ENCODE data around the gene BTBD9. TPM values are rescaled to one million over a fixed set of nuclear protein-coding genes. Genes with fewer than 3 reads are reported as not detected.

The BTBD9 gene
- total RNA-seq, 1 experiment from 2014 or later: 12.5 TPM

DNA sequence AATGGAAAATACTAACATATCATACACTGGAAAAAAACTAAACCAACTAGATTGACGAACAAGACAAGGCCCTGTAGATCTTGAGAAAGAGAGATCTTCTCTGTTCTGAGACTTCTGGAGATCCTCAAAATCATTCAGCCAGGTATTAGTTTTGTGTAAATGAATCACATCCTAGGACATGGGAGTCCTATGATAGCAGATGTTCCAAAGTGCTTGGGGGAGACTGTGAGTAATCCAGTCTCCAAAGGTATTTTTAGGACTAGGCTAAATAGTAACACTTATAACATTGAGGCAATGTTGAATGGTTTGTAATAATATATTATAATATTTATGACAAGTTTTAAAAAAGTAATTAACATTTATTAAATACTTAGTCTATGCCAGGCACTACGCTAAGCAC, 275.0 kb downstream of the BTBD9 start:
- no peaks in the 10 kb centered on the region for H3K9me3 Mint-ChIP-seq (ENCODE audit: unreplicated experiment)
- TF ChIP-seq, protein P1, sequence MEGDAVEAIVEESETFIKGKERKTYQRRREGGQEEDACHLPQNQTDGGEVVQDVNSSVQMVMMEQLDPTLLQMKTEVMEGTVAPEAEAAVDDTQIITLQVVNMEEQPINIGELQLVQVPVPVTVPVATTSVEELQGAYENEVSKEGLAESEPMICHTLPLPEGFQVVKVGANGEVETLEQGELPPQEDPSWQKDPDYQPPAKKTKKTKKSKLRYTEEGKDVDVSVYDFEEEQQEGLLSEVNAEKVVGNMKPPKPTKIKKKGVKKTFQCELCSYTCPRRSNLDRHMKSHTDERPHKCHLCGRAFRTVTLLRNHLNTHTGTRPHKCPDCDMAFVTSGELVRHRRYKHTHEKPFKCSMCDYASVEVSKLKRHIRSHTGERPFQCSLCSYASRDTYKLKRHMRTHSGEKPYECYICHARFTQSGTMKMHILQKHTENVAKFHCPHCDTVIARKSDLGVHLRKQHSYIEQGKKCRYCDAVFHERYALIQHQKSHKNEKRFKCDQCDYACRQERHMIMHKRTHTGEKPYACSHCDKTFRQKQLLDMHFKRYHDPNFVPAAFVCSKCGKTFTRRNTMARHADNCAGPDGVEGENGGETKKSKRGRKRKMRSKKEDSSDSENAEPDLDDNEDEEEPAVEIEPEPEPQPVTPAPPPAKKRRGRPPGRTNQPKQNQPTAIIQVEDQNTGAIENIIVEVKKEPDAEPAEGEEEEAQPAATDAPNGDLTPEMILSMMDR (IDR thresholded peaks at IDR 0.05; ENCODE audit: unreplicated experiment): no peak
- H3K4me1 Mint-ChIP-seq (ENCODE audit: insufficient read depth, unreplicated experiment): no peaks in the 10 kb centered on the region
- no peaks in the 10 kb centered on the region for H3K36me3 Mint-ChIP-seq (ENCODE audit: insufficient read depth, unreplicated experiment)
- BruUV-seq (replicated peaks): no TSS peak
- DNase-seq (ENCODE audit: unreplicated experiment): no peak
- intact Hi-C loops (cut with micrococcal nuclease): no loop called here
- ChIA-PET POLR2A (interaction anchor here (0.7 kb wide), 1 partner anchor 14 kb away, joined by 3 read pairs; no protein-coding TSS in a partner anchor), CTCF (no interaction called here)
- no peak overlapping the region for H3K4me3 Mint-ChIP-seq (ENCODE audit: unreplicated experiment)
- H3K27ac Mint-ChIP-seq (ENCODE audit: low read depth, unreplicated experiment): no peak overlapping the region
- H3K27me3 Mint-ChIP-seq (ENCODE audit: insufficient read depth, unreplicated experiment): no peaks in the 10 kb centered on the region

DNA sequence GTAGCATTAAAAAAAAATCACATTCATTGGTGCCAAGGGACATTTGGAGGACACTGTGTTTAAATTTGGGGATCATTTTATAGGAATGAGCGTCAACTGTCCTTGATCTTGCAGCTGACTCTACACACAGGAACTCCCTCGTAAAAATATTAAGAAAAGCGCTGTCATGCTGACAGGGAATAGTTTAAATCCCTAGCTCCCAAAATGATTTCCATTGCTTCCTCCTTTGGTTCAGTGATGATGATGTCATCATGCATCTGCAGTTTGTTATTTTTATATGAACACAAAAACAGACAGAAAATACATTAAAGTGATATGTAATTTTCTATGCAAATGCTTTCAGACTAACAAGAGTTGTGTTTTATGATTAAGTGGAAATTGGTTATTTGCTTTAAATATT, 275.6 kb downstream of the BTBD9 start:
- TF ChIP-seq, protein P1 (IDR thresholded peaks at IDR 0.05; ENCODE audit: unreplicated experiment): no peak
- POLR2A ChIA-PET: no interaction called here
- CTCF ChIA-PET: interaction anchor here (0.6 kb wide), 1 partner anchor 17 kb away, joined by 3 read pairs; no protein-coding TSS in a partner anchor
- intact Hi-C loops (cut with micrococcal nuclease): no loop called here
- no TSS peak for BruUV-seq (replicated peaks)
- no peaks in the 10 kb centered on the region for H3K36me3 Mint-ChIP-seq (ENCODE audit: insufficient read depth, unreplicated experiment)
- no peaks in the 10 kb centered on the region for H3K4me1 Mint-ChIP-seq (ENCODE audit: insufficient read depth, unreplicated experiment)
- H3K9me3 Mint-ChIP-seq (ENCODE audit: unreplicated experiment): no peaks in the 10 kb centered on the region
- H3K4me3 Mint-ChIP-seq (ENCODE audit: unreplicated experiment): no peak overlapping the region
- H3K27me3 Mint-ChIP-seq (ENCODE audit: insufficient read depth, unreplicated experiment): no peaks in the 10 kb centered on the region
- no peak for DNase-seq (ENCODE audit: unreplicated experiment)
- no peak overlapping the region for H3K27ac Mint-ChIP-seq (ENCODE audit: low read depth, unreplicated experiment)

DNA sequence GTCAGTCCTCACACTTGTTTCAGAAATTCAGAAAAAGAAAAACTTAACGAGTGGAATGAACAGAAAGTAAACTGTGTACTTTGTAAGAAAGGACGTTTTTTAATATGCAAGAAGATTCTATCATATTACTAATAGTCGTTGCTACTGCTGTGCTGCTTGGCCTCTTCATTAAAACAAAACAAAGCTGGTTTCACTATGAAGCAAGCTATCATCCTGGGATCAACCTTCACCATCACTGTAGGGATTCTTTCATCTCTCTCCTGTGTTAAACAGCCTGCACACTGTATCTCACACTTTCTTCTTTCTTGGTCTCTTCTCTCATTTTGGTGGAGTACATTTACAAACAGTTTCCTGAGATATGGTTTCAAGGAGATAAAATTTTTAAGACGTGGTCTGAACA, 284.2 kb downstream of the BTBD9 start:
- intact Hi-C loops (cut with micrococcal nuclease): no loop called here
- no peaks in the 10 kb centered on the region for H3K4me1 Mint-ChIP-seq (ENCODE audit: insufficient read depth, unreplicated experiment)
- no peak for DNase-seq (ENCODE audit: unreplicated experiment)
- no TSS peak for BruUV-seq (replicated peaks)
- ChIA-PET POLR2A (no interaction called here), CTCF (no interaction called here)
- H3K27me3 Mint-ChIP-seq (ENCODE audit: insufficient read depth, unreplicated experiment): no peaks in the 10 kb centered on the region
- H3K9me3 Mint-ChIP-seq (ENCODE audit: unreplicated experiment): no peaks in the 10 kb centered on the region
- TF ChIP-seq, protein P1 (IDR thresholded peaks at IDR 0.05; ENCODE audit: unreplicated experiment): no peak
- H3K4me3 Mint-ChIP-seq (ENCODE audit: unreplicated experiment): no peak overlapping the region
- no peak overlapping the region for H3K27ac Mint-ChIP-seq (ENCODE audit: low read depth, unreplicated experiment)
- H3K36me3 Mint-ChIP-seq (ENCODE audit: insufficient read depth, unreplicated experiment): no peaks in the 10 kb centered on the region

DNA sequence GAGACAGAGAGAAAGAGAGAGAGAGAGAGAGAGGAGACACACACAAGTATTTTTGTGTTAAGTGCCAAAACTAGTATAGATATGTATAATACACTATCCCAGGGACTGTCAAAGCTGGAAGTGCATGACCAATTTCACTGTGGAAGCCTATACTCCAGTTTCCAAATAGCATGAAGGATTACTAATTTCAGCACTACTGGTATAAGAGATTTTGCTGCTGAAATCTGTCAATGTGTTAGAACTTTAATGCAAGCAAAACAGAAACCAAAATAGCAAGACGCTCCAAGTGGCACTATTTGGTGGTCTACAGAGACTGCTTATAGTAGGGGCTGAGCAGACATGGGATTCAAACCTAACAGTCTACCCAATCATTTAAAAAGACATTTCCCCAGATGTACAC, 284.8 kb downstream of the BTBD9 start:
- POLR2A ChIA-PET: no interaction called here
- no peaks in the 10 kb centered on the region for H3K9me3 Mint-ChIP-seq (ENCODE audit: unreplicated experiment)
- no peaks in the 10 kb centered on the region for H3K4me1 Mint-ChIP-seq (ENCODE audit: insufficient read depth, unreplicated experiment)
- TF ChIP-seq, protein P1 (IDR thresholded peaks at IDR 0.05; ENCODE audit: unreplicated experiment): no peak
- CTCF ChIA-PET: no interaction called here
- BruUV-seq (replicated peaks): no TSS peak
- no peaks in the 10 kb centered on the region for H3K27me3 Mint-ChIP-seq (ENCODE audit: insufficient read depth, unreplicated experiment)
- no peak overlapping the region for H3K4me3 Mint-ChIP-seq (ENCODE audit: unreplicated experiment)
- H3K36me3 Mint-ChIP-seq (ENCODE audit: insufficient read depth, unreplicated experiment): no peaks in the 10 kb centered on the region
- DNase-seq (ENCODE audit: unreplicated experiment): no peak
- H3K27ac Mint-ChIP-seq (ENCODE audit: low read depth, unreplicated experiment): no peak overlapping the region
- intact Hi-C loops (cut with micrococcal nuclease): no loop called here
